A673 (cell line): ENCODE measurements around the gene PHF2. TPM values are rescaled to one million over a fixed set of nuclear protein-coding genes. Genes with fewer than 3 reads are reported as not detected.

Experiments used
- BruUV-seq: library from RNA; stranded (reverse); fragments of 400-500 nt; replicated peaks from 2 replicates; lab custom pipeline; 2021; lab: Mats Ljungman, UMichigan
- CTCF ChIA-PET: fragments of 300-600 bp; sonication (Branson Sonifier 250); formaldehyde crosslinking; loops from one replicate; lab custom pipeline; 2022; ENCODE audit warnings: antibody characterized with exemption; lab: Charles Lee
- POLR2A ChIA-PET: fragments of 300-600 bp; sonication (Branson Sonifier 250); formaldehyde crosslinking; loops from one replicate; lab custom pipeline; 2022; ENCODE audit warnings: antibody characterized with exemption; ENCODE audit not compliant: low non-redundant PET; lab: Charles Lee
- DNase-seq: peaks from one replicate; pipeline ENCODE4 v3.0.0-alpha.2; 2015; ENCODE audit warnings: low spot score
- H3K27ac ChIP-seq: fragments of 200-600 bp; sonication (generic); 2 replicates; pipeline ENCODE4 v1.5.1; 2016; ENCODE audit warnings: mixed run types, low read depth, mild to moderate bottlenecking, mixed read lengths, antibody characterized with exemption, low read length; ENCODE audit not compliant: poor library complexity, severe bottlenecking
- H3K27me3 ChIP-seq: fragments of 200-600 bp; sonication (generic); replicated peaks from 2 replicates; pipeline ENCODE4 v1.6.1; 2017; ENCODE audit warnings: mixed run types, low read depth, mild to moderate bottlenecking, mixed read lengths, antibody characterized with exemption, low read length; ENCODE audit not compliant: insufficient read depth, poor library complexity
- H3K36me3 ChIP-seq: fragments of 200-600 bp; sonication (generic); 2 replicates; pipeline ENCODE4 v1.6.1; 2016; ENCODE audit warnings: mixed run types, mild to moderate bottlenecking, mixed read lengths, antibody characterized with exemption, low read length; ENCODE audit not compliant: insufficient read depth, poor library complexity, severe bottlenecking
- H3K4me1 ChIP-seq: fragments of 200-600 bp; sonication (generic); 2 replicates; pipeline ENCODE4 v1.6.1; 2017; ENCODE audit warnings: mixed run types, mild to moderate bottlenecking, mixed read lengths, antibody characterized with exemption, low read length; ENCODE audit not compliant: insufficient read depth, poor library complexity, severe bottlenecking
- H3K4me3 ChIP-seq: fragments of 200-600 bp; sonication (generic); 2 replicates; pipeline ENCODE4 v1.5.1; 2016; ENCODE audit warnings: low read depth, mixed run types, mild to moderate bottlenecking, mixed read lengths, low read length; ENCODE audit not compliant: poor library complexity, severe bottlenecking
- H3K9me3 ChIP-seq: fragments of 200-600 bp; sonication (generic); 2 replicates; pipeline ENCODE4 v1.6.1; 2016; ENCODE audit warnings: mixed run types, low read depth, mild to moderate bottlenecking, mixed read lengths, antibody characterized with exemption, low read length; ENCODE audit not compliant: poor library complexity, severe bottlenecking
- EZH2 ChIP-seq: fragments of 200-600 bp; sonication (generic); IDR thresholded peaks from 2 replicates; pipeline ENCODE4 v1.6.1; 2017; ENCODE audit warnings: borderline replicate concordance, low read depth, mild to moderate bottlenecking, mixed read lengths, antibody characterized with exemption, low read length; ENCODE audit not compliant: poor library complexity, severe bottlenecking
- intact Hi-C: fragments of 100-400 bp; cut with micrococcal nuclease; formaldehyde crosslinking; loops from one replicate; pipeline ENCODE4 v1.10.0; 2022; ENCODE audit not compliant: unreplicated experiment
- total RNA-seq: library from RNA; stranded (reverse); gene quantifications from 2 replicates; pipeline ENCODE4 v1.2.3, GENCODE V29; 2021
- TF ChIP-seq, protein P1 (sequence below): fragments of 300-800, 200-600 bp; sonication (generic); conservative IDR thresholded peaks from 2 replicates; pipeline ENCODE4 v1.5.1; 2017; ENCODE audit warnings: low read depth, mild to moderate bottlenecking, antibody characterized with exemption, low read length, moderate library complexity, mixed read lengths

The PHF2 gene
- total RNA-seq, 1 experiment from 2014 or later = 32.7 TPM

DNA sequence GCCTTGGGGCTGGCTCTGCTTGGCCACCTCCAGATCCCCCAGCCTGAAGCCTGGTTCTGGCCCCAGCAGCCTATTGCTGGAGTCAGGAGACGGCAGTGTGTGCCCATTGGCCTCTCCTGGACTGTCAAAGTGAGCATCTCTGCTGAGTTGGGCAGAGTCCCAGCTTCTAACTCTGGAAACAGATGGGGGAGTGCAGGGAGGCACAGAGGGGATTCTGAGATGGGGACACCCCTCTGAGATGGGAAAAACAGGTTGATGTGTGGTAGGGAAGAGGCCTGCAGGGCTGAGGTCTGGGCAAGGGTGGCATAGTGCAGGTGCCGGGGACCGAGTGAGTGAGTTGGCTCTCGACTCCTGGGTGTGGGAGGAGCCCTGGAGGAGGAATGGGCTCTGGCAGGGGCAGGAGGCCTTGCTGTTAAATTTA lies 27.5 kb downstream of the PHF2 start:
- H3K9me3 ChIP-seq = peaks cover 11% of the 10 kb centered on the region
- no peak overlapping the region for H3K27ac ChIP-seq
- BruUV-seq = no TSS peak
- H3K27me3 ChIP-seq = no peaks in the 10 kb centered on the region
- DNase-seq = no peak
- TF ChIP-seq, protein P1, sequence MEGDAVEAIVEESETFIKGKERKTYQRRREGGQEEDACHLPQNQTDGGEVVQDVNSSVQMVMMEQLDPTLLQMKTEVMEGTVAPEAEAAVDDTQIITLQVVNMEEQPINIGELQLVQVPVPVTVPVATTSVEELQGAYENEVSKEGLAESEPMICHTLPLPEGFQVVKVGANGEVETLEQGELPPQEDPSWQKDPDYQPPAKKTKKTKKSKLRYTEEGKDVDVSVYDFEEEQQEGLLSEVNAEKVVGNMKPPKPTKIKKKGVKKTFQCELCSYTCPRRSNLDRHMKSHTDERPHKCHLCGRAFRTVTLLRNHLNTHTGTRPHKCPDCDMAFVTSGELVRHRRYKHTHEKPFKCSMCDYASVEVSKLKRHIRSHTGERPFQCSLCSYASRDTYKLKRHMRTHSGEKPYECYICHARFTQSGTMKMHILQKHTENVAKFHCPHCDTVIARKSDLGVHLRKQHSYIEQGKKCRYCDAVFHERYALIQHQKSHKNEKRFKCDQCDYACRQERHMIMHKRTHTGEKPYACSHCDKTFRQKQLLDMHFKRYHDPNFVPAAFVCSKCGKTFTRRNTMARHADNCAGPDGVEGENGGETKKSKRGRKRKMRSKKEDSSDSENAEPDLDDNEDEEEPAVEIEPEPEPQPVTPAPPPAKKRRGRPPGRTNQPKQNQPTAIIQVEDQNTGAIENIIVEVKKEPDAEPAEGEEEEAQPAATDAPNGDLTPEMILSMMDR = no peak
- TF ChIP-seq EZH2 = no peak
- H3K4me1 ChIP-seq = peaks cover 21% of the 10 kb centered on the region
- intact Hi-C loops = no loop called here
- POLR2A ChIA-PET = no interaction called here
- no peak overlapping the region for H3K4me3 ChIP-seq
- CTCF ChIA-PET = no interaction called here
- no peaks in the 10 kb centered on the region for H3K36me3 ChIP-seq

DNA sequence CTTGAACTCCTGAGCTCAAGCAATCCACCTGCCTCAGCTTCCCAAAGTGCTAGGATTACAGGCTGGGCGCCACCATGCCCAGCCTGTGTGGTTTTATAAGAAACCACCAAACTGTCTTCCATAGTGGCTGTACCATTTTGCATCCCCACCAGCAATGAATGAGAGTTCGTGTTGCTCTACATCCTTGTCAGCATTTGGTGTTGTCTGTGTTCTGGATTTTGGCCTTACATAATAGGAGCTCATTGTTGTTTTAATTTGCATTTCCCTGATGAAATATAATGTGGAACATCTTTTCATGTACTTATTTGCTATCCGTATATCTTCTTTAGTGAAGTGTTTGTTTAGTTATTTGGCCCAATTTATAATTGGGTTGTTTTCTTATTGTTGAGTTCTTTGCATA lies 29.8 kb downstream of the PHF2 start:
- DNase-seq = no peak
- intact Hi-C loops = no loop called here
- TF ChIP-seq, protein P1 = no peak
- no peak overlapping the region for H3K4me3 ChIP-seq
- no peaks in the 10 kb centered on the region for H3K27me3 ChIP-seq
- no TSS peak for BruUV-seq
- H3K36me3 ChIP-seq = no peaks in the 10 kb centered on the region
- ChIA-PET CTCF (no interaction called here), POLR2A (no interaction called here)
- H3K4me1 ChIP-seq = peaks cover 4% of the 10 kb centered on the region
- no peak overlapping the region for H3K27ac ChIP-seq
- peaks cover 27% of the 10 kb centered on the region for H3K9me3 ChIP-seq

DNA sequence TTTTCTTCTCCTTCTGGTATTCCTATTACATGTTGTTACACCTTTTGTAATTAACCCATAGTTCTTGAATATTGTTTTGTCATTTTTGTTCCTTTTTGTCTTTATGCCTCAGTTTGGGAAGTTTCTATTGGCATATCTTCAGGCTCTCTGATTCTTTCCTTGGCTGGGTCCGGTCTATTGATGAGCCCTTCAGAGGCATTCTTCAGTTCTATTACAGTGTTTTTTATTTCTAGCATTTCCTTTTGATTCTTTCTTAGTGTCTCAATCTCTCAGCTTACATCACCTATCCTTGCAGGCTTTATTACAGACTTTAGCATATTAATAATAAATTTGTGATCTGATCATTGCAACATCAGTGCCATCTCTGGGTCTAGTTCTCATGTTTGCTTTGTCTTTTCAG lies 33.8 kb downstream of the PHF2 start:
- Histone ChIP-seq H3K36me3 (no peaks in the 10 kb centered on the region), H3K27ac (no peak overlapping the region), H3K4me1 (no peaks in the 10 kb centered on the region), H3K27me3 (no peaks in the 10 kb centered on the region), H3K9me3 (peaks cover 27% of the 10 kb centered on the region), H3K4me3 (no peak overlapping the region)
- intact Hi-C loops = no loop called here
- no TSS peak for BruUV-seq
- POLR2A ChIA-PET = no interaction called here
- no peak for DNase-seq
- CTCF ChIA-PET = no interaction called here
- no peak for TF ChIP-seq EZH2
- TF ChIP-seq, protein P1 = no peak
